ENCODE measurements around the gene MATR3.

MATR3 gene

GRCh38 chr5:139312075-139312474 is 18.5 kb downstream of the MATR3 start:
- no peak for TF ChIP-seq EZH2phosphoT487 (IDR thresholded peaks at IDR 0.05; ENCODE audit: low read depth)
- TF ChIP-seq, protein P1, sequence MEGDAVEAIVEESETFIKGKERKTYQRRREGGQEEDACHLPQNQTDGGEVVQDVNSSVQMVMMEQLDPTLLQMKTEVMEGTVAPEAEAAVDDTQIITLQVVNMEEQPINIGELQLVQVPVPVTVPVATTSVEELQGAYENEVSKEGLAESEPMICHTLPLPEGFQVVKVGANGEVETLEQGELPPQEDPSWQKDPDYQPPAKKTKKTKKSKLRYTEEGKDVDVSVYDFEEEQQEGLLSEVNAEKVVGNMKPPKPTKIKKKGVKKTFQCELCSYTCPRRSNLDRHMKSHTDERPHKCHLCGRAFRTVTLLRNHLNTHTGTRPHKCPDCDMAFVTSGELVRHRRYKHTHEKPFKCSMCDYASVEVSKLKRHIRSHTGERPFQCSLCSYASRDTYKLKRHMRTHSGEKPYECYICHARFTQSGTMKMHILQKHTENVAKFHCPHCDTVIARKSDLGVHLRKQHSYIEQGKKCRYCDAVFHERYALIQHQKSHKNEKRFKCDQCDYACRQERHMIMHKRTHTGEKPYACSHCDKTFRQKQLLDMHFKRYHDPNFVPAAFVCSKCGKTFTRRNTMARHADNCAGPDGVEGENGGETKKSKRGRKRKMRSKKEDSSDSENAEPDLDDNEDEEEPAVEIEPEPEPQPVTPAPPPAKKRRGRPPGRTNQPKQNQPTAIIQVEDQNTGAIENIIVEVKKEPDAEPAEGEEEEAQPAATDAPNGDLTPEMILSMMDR (IDR thresholded peaks at IDR 0.05; ENCODE audit: low read depth, low read length) = no peak
- H3K4me3 ChIP-seq (ENCODE audit: low read length) = no peak overlapping the region
- no peak overlapping the region for H3K27ac ChIP-seq (ENCODE audit: low read length)
- H3K4me1 ChIP-seq (ENCODE audit: low read length) = peaks cover 3% of the 10 kb centered on the region; the same call in 1 of the 2 replicates
- peaks cover 100% of the 10 kb centered on the region for H3K79me2 ChIP-seq (ENCODE audit: low read length)
- H3K27me3 ChIP-seq (ENCODE audit: low read depth, low read length) = no peaks in the 10 kb centered on the region
- peaks cover 17% of the 10 kb centered on the region for H3K36me3 ChIP-seq (replicated peaks; ENCODE audit: low read depth, low read length)
- H3K9me3 ChIP-seq (ENCODE audit: insufficient read depth, low read length) = no peaks in the 10 kb centered on the region
- no peak overlapping the region for H3K4me2 ChIP-seq (ENCODE audit: low read length)
- H3K9ac ChIP-seq (ENCODE audit: low read length) = no peak overlapping the region
- H4K20me1 ChIP-seq (ENCODE audit: insufficient read depth, low read length) = peaks cover 88% of the 10 kb centered on the region
- H2AFZ ChIP-seq (ENCODE audit: low read depth, low read length) = no peak overlapping the region

GRCh38 chr5:139314276-139314675 is 20.7 kb downstream of the MATR3 start:
- H4K20me1 ChIP-seq (ENCODE audit: insufficient read depth, low read length) = peaks cover 70% of the 10 kb centered on the region
- no peaks in the 10 kb centered on the region for H3K4me1 ChIP-seq (ENCODE audit: low read length)
- peaks cover 29% of the 10 kb centered on the region for H3K36me3 ChIP-seq (replicated peaks; ENCODE audit: low read depth, low read length)
- no peaks in the 10 kb centered on the region for H3K27me3 ChIP-seq (ENCODE audit: low read depth, low read length)
- no peak overlapping the region for H2AFZ ChIP-seq (ENCODE audit: low read depth, low read length)
- no peak overlapping the region for H3K9ac ChIP-seq (ENCODE audit: low read length)
- H3K4me3 ChIP-seq (ENCODE audit: low read length) = no peak overlapping the region
- H3K27ac ChIP-seq (ENCODE audit: low read length) = no peak overlapping the region
- TF ChIP-seq, protein P1 (IDR thresholded peaks at IDR 0.05; ENCODE audit: low read depth, low read length) = no peak
- TF ChIP-seq EZH2phosphoT487 (IDR thresholded peaks at IDR 0.05; ENCODE audit: low read depth) = no peak
- H3K79me2 ChIP-seq (ENCODE audit: low read length) = peaks cover 96% of the 10 kb centered on the region
- H3K4me2 ChIP-seq (ENCODE audit: low read length) = no peak overlapping the region
- no peaks in the 10 kb centered on the region for H3K9me3 ChIP-seq (ENCODE audit: insufficient read depth, low read length)

- no peak for TF ChIP-seq EZH2phosphoT487 (IDR thresholded peaks at IDR 0.05; ENCODE audit: low read depth)
- TF ChIP-seq, protein P1 (IDR thresholded peaks at IDR 0.05; ENCODE audit: low read depth, low read length) = no peak
- Histone ChIP-seq H3K9me3 (ENCODE audit: insufficient read depth, low read length) (no peaks in the 10 kb centered on the region), H3K4me3 (ENCODE audit: low read length) (no peak overlapping the region), H3K79me2 (ENCODE audit: low read length) (peaks cover 90% of the 10 kb centered on the region), H4K20me1 (ENCODE audit: insufficient read depth, low read length) (peaks cover 61% of the 10 kb centered on the region), H3K9ac (ENCODE audit: low read length) (no peak overlapping the region), H3K4me1 (ENCODE audit: low read length) (no peaks in the 10 kb centered on the region), H3K27me3 (ENCODE audit: low read depth, low read length) (no peaks in the 10 kb centered on the region), H3K4me2 (ENCODE audit: low read length) (no peak overlapping the region), H2AFZ (ENCODE audit: low read depth, low read length) (no peak overlapping the region), H3K27ac (ENCODE audit: low read length) (no peak overlapping the region), H3K36me3 (replicated peaks; ENCODE audit: low read depth, low read length) (peaks cover 29% of the 10 kb centered on the region)
Measured at GRCh38 chr5:139315056-139315615, 21.6 kb downstream of the MATR3 start.

DNA sequence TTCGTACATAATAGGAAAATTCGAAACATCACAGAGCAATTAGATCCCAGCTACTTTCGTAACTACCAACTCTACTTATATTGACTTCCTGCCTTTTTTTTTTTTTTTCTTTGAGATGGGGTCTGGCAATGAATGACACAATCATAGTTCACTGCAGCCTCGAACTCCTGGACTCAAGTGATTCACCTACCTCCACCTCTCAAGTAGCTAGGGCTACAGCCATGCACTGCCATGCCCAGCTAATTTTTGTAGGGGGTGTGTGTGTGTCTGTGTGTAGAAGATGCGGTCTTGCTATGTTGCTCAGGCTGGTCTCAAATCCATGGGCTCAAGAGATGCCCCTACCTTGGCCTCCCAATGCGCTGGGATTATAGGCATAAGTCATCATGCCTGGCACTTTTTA is 42.3 kb downstream of the MATR3 start:
- Histone ChIP-seq H3K36me3 (replicated peaks; ENCODE audit: low read depth, low read length) (peaks cover 13% of the 10 kb centered on the region), H3K27ac (ENCODE audit: low read length) (no peak overlapping the region), H4K20me1 (ENCODE audit: insufficient read depth, low read length) (no peaks in the 10 kb centered on the region), H3K79me2 (ENCODE audit: low read length) (no peaks in the 10 kb centered on the region), H3K4me2 (ENCODE audit: low read length) (no peak overlapping the region), H3K9me3 (ENCODE audit: insufficient read depth, low read length) (no peaks in the 10 kb centered on the region), H2AFZ (ENCODE audit: low read depth, low read length) (no peak overlapping the region), H3K4me1 (ENCODE audit: low read length) (no peaks in the 10 kb centered on the region), H3K9ac (ENCODE audit: low read length) (no peak overlapping the region), H3K27me3 (ENCODE audit: low read depth, low read length) (no peaks in the 10 kb centered on the region), H3K4me3 (ENCODE audit: low read length) (no peak overlapping the region)
- no peak for TF ChIP-seq EZH2phosphoT487 (IDR thresholded peaks at IDR 0.05; ENCODE audit: low read depth)
- TF ChIP-seq, protein P1 (IDR thresholded peaks at IDR 0.05; ENCODE audit: low read depth, low read length) = no peak

Data from OCI-LY3 (cell line).